MCF 10A (cell line): ENCODE measurements around the gene SORL1. TPM values are rescaled to one million over a fixed set of nuclear protein-coding genes. Genes with fewer than 3 reads are reported as not detected.

Experiments
- BruUV-seq: library from RNA; stranded (reverse); fragments of 400-500 nt; replicated peaks from 2 replicates; lab custom pipeline; 2021; lab: Mats Ljungman, UMichigan
- CTCF ChIA-PET: fragments of 300-600 bp; sonication (Branson Sonifier 250); formaldehyde crosslinking; extraction: SDS; loops from one replicate; lab custom pipeline; 2021; ENCODE audit warnings: antibody characterized with exemption, inconsistent platforms; lab: Yijun Ruan, JAX
- POLR2A ChIA-PET: fragments of 300-600, 350-650 bp; sonication (Branson Sonifier 250); formaldehyde crosslinking; extraction: SDS; loops from one replicate; lab custom pipeline; 2020; ENCODE audit warnings: antibody characterized with exemption, inconsistent platforms; lab: Yijun Ruan, JAX
- DNase-seq: peaks from one replicate; pipeline ENCODE4 v3.0.0-alpha.2; 2018; ENCODE audit not compliant: unreplicated experiment
- H3K27ac Mint-ChIP-seq: one replicate; pipeline ENCODE4 v1.8.0; 2022; ENCODE audit warnings: mild to moderate bottlenecking, low read depth, mixed read lengths; ENCODE audit not compliant: unreplicated experiment
- H3K27me3 Mint-ChIP-seq: one replicate; pipeline ENCODE4 v1.8.0; 2022; ENCODE audit warnings: mixed read lengths; ENCODE audit not compliant: insufficient read depth, unreplicated experiment
- H3K36me3 Mint-ChIP-seq: one replicate; pipeline ENCODE4 v1.8.0; 2022; ENCODE audit warnings: mild to moderate bottlenecking, moderate library complexity, mixed read lengths; ENCODE audit not compliant: insufficient read depth, unreplicated experiment
- H3K4me1 Mint-ChIP-seq: one replicate; pipeline ENCODE4 v1.8.0; 2022; ENCODE audit warnings: mixed read lengths; ENCODE audit not compliant: insufficient read depth, unreplicated experiment
- H3K4me3 Mint-ChIP-seq: one replicate; pipeline ENCODE4 v1.8.0; 2022; ENCODE audit warnings: mild to moderate bottlenecking, moderate library complexity, mixed read lengths; ENCODE audit not compliant: unreplicated experiment
- H3K9me3 Mint-ChIP-seq: one replicate; pipeline ENCODE4 v1.8.0; 2022; ENCODE audit warnings: mixed read lengths; ENCODE audit not compliant: unreplicated experiment
- intact Hi-C: fragments of 100-400 bp; cut with micrococcal nuclease; formaldehyde crosslinking; loops from 2 replicates; pipeline ENCODE4 v1.14.1; 2022
- total RNA-seq: library from RNA; stranded (reverse); gene quantifications from 2 replicates; pipeline ENCODE4 v1.2.3, GENCODE V29; 2022
- TF ChIP-seq, protein P1 (sequence below): fragments of 200-600 bp; IDR thresholded peaks from one replicate; pipeline ENCODE4 v1.8.0; 2022; ENCODE audit warnings: antibody characterized with exemption, mild to moderate bottlenecking; ENCODE audit not compliant: unreplicated experiment

The SORL1 gene
- total RNA-seq, 1 experiment from 2014 or later, result 5.9 TPM

DNA sequence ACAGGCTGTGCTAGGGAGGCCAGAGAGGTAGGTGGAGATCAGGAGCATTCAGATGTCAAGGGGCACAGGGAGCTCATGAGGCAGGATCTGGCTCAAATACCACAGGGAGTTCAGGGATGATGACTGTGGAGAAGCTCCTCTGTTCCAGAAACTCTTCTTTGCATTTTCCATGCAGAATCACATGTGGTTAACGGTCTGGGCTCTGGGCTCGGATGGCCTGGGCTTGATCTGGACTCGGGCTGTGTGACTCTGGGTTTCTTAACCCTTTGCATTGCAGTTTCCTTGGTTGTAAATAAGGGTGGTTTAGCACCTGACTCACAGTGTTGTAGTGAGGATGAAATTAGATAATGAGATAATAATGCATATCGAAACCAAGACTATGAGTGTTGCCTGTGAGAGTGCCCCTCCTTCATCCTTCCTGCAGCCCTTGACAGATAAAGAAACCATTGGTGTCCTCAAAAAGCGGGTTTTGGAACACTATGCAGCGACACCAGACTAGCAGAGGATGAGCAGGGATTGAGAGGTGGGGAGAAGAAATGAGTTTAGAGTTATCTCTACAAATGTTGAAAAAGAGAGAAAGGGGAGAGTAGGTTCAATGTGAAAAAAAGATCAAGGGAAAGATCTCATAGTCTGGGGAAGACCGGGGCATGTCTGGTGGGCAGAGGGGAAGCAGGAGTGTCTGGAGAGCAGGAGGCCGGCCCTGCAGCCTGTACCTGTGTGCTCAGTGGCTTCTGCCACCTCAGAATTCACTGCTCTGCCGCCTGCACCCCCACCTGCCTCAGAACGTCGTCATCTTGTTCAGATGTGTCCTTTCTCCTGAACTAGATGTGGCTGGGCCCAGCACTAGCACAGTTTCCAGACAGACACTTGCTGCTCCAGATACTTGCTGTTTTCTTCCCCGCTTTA lies 198.5 kb downstream of the SORL1 start:
- H3K9me3 Mint-ChIP-seq, result no peaks in the 10 kb centered on the region
- POLR2A ChIA-PET, result no interaction called here
- H3K4me3 Mint-ChIP-seq, result no peak overlapping the region
- TF ChIP-seq, protein P1, sequence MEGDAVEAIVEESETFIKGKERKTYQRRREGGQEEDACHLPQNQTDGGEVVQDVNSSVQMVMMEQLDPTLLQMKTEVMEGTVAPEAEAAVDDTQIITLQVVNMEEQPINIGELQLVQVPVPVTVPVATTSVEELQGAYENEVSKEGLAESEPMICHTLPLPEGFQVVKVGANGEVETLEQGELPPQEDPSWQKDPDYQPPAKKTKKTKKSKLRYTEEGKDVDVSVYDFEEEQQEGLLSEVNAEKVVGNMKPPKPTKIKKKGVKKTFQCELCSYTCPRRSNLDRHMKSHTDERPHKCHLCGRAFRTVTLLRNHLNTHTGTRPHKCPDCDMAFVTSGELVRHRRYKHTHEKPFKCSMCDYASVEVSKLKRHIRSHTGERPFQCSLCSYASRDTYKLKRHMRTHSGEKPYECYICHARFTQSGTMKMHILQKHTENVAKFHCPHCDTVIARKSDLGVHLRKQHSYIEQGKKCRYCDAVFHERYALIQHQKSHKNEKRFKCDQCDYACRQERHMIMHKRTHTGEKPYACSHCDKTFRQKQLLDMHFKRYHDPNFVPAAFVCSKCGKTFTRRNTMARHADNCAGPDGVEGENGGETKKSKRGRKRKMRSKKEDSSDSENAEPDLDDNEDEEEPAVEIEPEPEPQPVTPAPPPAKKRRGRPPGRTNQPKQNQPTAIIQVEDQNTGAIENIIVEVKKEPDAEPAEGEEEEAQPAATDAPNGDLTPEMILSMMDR, result no peak
- H3K36me3 Mint-ChIP-seq, result no peaks in the 10 kb centered on the region
- CTCF ChIA-PET, result interaction anchor here (0.7 to 0.9 kb wide), 2 partner anchors 500 to 853 kb away, joined by 3 read pairs; no protein-coding TSS in a partner anchor
- H3K4me1 Mint-ChIP-seq, result peaks cover 16% of the 10 kb centered on the region
- no peaks in the 10 kb centered on the region for H3K27me3 Mint-ChIP-seq
- H3K27ac Mint-ChIP-seq, result no peak overlapping the region
- BruUV-seq, result no TSS peak
- no peak for DNase-seq
- intact Hi-C loops, result no loop called here

DNA sequence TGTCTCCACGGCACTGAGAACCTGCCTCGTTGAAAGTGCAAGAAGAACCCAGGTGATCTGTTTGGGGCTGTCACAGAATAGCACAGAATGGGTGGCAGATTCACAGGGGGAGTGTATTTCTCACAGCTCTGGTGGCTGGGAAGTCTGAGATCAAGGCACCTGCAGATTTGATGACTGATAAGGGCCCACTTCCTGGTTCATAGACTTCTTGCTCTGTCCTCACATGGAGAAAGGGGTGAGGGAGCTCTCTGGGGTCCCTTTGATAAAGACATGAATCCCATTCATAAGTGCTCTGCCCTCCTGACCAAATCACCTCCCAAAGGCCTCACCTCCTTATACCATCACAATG lies 199.1 kb downstream of the SORL1 start:
- peaks cover 21% of the 10 kb centered on the region for H3K4me1 Mint-ChIP-seq

DNA sequence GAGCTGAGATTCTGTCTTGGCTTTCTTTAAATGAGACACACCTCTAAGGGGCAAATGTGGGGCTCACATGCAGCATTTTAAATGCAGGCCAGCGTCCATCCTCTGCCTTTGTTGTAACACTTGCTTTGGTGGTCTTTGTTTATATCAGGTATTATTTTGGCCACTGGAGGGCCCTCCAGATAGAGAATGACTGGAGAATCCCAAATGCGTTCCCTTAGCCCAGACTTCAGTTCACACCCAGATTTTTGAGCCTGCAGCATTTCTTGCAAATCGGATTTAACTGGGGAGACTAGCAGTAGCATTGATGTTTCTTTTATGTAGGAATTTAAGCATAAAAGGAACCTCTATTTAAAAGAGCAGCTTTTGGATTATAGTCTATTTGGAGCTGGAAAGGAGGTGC lies 200.9 kb downstream of the SORL1 start:
- intact Hi-C loops, result no loop called here
- ChIA-PET CTCF (interaction anchor here (0.6 to 5.9 kb wide), 7 partner anchors 35 to 1046 kb away, joined by 3 to 106 read pairs (median 5); no protein-coding TSS in a partner anchor), POLR2A (interaction anchor here (0.6 kb wide), 1 partner anchor 187 kb away, joined by 3 read pairs; no protein-coding TSS in a partner anchor)
- Mint-ChIP-seq H3K27me3 (no peaks in the 10 kb centered on the region), H3K27ac (no peak overlapping the region), H3K9me3 (no peaks in the 10 kb centered on the region), H3K36me3 (no peaks in the 10 kb centered on the region), H3K4me3 (no peak overlapping the region), H3K4me1 (peaks cover 24% of the 10 kb centered on the region)
- TF ChIP-seq, protein P1, result peak; percentile 11
- peak; percentile 16 for DNase-seq
- no TSS peak for BruUV-seq

More for the DNA sequence above, 199.1 kb downstream of the SORL1 start:
- CTCF ChIA-PET, result no interaction called here
- no peaks in the 10 kb centered on the region for H3K36me3 Mint-ChIP-seq
- no peak overlapping the region for H3K27ac Mint-ChIP-seq
- DNase-seq, result no peak
- no peaks in the 10 kb centered on the region for H3K9me3 Mint-ChIP-seq
- POLR2A ChIA-PET, result no interaction called here
- intact Hi-C loops, result no loop called here
- TF ChIP-seq, protein P1, result no peak
- H3K27me3 Mint-ChIP-seq, result no peaks in the 10 kb centered on the region
- H3K4me3 Mint-ChIP-seq, result no peak overlapping the region
- BruUV-seq, result no TSS peak

DNA sequence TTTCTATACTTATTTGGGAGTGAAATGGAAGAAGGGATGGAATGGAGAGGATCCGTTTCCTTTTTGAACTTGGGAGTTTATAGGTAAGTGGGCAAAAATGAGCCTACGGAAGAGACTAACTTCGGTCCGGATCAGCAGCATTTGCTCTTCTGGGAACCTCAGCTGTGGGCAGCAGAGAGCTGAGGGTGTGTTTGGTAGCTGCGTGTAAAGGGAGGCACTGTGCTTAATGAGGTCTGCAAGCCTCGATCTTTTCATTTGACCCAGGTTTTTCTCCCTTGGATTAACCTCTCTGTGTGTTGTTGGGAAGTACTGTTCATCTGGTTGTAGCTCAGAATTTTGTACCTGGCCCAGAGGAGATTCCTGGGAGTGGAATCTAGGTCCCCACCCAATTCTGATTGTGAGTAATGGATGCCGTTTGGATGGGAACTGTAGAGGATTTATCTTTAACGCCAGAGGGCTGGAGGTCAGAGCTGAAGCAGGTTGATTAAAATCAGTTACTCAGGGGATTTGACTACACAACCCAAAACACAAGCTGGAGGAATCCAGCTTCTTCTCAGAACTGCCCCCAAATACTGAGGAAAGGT lies 202.2 kb downstream of the SORL1 start:
- H3K9me3 Mint-ChIP-seq, result no peaks in the 10 kb centered on the region
- CTCF ChIA-PET, result interaction anchor here (0.6 to 5.9 kb wide), 40 partner anchors 10 to 1250 kb away, joined by 3 to 106 read pairs (median 4); no protein-coding TSS in a partner anchor
- intact Hi-C loops, result loop anchor here (2.0 kb wide), 2 partner anchors 64 to 560 kb away; no protein-coding TSS in a partner anchor
- TF ChIP-seq, protein P1, result no peak
- H3K36me3 Mint-ChIP-seq, result no peaks in the 10 kb centered on the region
- H3K4me3 Mint-ChIP-seq, result peak overlapping the region; percentile 69
- H3K27ac Mint-ChIP-seq, result no peak overlapping the region
- DNase-seq, result no peak
- H3K4me1 Mint-ChIP-seq, result peaks cover 24% of the 10 kb centered on the region
- BruUV-seq, result no TSS peak
- POLR2A ChIA-PET, result interaction anchor here (0.8 to 2.9 kb wide), 13 partner anchors 19 to 852 kb away, joined by 3 to 41 read pairs (median 5); no protein-coding TSS in a partner anchor
- H3K27me3 Mint-ChIP-seq, result no peaks in the 10 kb centered on the region
